CD4-positive, alpha-beta T cell treated with Interleukin-21 for 1 hour (primary cell): ENCODE results near the gene PCNP.
"Not testable (repeated sequence)": the region's sequence is repeated elsewhere in the genome, so short reads cannot be mapped to it uniquely, and the experiment has no call there.

Experiments
- DNase-seq: peaks from one replicate; pipeline ENCODE4 v3.0.0-alpha.2; 2020

The PCNP gene

GRCh38 chr3:101634591-101635196 lies 60.7 kb downstream of the PCNP start:
- no peak for DNase-seq

- DNase-seq, result no peak
Measured at GRCh38 chr3:101635345-101635744, 61.4 kb downstream of the PCNP start.

- DNase-seq, result peak; percentile 68
Measured at GRCh38 chr3:101635954-101636798, 62.2 kb downstream of the PCNP start.

- no peak for DNase-seq
Measured at GRCh38 chr3:101637451-101637850, 63.5 kb downstream of the PCNP start.

GRCh38 chr3:101638261-101638745 lies 64.3 kb downstream of the PCNP start:
- DNase-seq, result no peak

GRCh38 chr3:101639280-101639963 lies 65.4 kb downstream of the PCNP start:
- no peak for DNase-seq

GRCh38 chr3:101640256-101640655 lies 66.3 kb downstream of the PCNP start:
- no peak for DNase-seq

- not testable (repeated sequence) for DNase-seq
Measured at GRCh38 chr3:101641397-101642115, 67.6 kb downstream of the PCNP start.

- DNase-seq, result no peak
Measured at GRCh38 chr3:101642441-101642840, 68.5 kb downstream of the PCNP start.

GRCh38 chr3:101643009-101643844 lies 69.2 kb downstream of the PCNP start:
- no peak for DNase-seq
